Stimulated activated CD8-positive, alpha-beta memory T cell treated with anti-CD3 and anti-CD28 coated beads, Interleukin-2, amount 100 ng/mL, for 48 hours (primary cell): ENCODE data around the gene CEACAM16.
"Not testable (repeated sequence)": the region's sequence is repeated elsewhere in the genome, so short reads cannot be mapped to it uniquely, and the experiment has no call there.

Source experiments
- DNase-seq, 2 donors: peaks; one replicate each; pipeline ENCODE4 v3.0.0-alpha.2; 2020; ENCODE audit warnings: low read depth in 2 of 2

Gene CEACAM16

DNA sequence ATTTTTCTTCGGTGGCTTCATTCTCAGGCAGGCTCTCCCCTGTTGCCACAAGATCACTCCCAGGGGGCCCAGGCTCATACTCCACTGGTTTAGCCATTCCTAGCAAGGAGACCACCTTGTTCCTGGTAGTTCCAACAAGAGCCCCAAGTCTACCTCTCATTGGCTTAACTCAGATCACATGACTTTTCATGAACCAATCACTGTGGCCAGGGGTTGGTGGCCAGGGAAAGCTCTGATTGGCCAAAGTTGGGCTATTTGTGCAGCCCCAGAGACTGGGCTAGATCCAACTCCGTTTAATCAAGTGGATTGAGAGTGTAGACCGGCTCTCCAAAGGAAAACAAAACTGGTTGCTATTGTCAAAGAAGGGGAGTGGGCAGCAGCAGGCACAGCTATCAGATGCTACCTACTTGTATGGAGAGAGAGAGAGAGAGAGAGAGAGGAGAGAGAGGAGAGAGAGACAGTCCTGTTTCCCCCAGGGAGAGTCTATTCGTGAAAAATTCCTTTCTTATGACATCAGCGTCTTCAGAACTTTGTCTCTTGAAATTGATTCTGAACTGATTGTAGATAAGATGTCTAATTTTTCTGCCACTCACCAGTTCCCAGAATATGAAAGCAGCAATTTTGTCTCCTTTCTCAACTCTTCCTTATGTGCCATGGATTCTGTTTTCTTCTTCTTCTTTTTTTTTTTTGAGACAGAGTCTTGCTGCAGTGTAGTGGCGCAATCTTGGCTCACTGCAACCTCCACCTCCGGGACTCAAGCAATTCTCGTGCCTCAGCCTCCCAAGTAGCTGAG lies 21.7 kb upstream of the CEACAM16 start:
- no peak for DNase-seq

DNA sequence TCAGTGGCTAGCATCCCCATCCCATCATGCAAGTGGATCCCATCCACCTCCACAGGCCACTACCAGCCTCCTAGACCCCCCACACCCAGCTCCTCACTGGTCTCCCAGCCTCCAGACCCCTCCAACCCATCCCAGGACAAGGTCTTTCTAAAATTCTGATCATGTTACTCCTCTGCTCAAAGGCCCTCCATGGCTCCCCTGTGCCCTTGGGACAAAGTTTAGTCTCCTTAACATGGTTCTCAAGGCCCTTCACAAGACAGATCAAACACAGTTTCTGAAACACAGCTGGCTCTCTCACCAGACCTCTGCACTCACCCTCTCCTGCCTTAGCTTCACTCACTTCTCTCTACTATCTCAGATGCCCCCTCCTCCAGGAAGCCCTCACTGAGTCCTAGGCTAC lies 18.4 kb upstream of the CEACAM16 start:
- DNase-seq = no peak

DNA sequence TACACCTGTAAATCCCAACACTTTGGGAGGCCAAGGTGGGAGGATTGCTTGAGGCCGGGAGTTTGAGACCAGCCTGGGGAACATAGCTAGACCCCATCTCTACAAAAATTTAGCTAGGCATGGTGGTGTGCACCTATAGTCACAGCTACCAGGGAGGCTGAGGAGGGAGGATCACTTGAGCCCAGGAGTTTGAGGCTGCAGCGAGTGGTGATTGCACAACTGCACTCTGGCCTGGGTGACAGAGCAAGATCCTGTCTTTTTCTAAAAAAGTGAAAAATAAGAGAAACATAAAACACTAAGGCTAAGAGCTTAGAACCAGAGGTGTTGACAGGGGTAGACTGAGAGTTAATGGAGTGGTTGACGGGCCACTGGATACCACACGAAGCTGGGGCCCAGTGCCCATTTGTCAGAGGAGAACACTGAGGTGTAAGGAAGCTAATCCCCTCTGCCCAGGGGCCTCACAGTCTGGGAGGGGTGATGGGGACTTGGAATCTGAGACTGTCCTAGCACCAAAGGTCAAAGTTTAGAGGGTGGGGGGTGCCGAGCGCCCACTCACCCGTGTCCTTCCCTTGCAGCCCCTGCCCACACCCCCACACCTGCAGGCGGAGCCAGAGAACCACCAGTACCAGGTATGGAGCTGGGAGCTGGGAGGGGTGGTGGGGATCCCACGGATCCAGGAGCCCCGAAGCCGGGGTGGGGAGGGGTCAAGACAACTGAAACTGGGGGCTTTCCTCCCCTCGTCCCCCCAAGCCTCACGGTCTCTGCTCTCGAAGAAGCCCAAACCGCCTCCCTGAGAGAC lies 16.8 kb upstream of the CEACAM16 start:
- no peak for DNase-seq

DNA sequence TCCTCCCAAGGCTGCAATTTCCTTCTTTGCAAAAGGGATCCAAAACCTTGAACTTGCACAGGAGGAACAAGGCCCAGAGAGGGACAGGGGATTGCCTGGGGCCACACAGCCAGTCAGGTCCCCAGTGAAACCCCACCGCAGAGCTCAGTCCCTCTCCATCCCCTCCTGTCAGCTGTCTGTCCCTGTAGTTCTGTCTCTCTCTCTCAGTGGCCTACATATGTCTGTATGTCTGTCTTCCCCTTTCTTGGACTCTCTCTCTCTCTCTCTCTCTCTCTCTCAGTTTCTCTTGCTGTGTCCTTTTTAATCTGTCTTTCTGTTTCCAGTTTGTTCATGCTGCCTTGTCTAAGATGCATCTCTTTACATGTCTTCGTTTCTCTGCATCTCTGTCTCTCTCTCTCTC lies 16.1 kb upstream of the CEACAM16 start:
- no peak for DNase-seq

DNA sequence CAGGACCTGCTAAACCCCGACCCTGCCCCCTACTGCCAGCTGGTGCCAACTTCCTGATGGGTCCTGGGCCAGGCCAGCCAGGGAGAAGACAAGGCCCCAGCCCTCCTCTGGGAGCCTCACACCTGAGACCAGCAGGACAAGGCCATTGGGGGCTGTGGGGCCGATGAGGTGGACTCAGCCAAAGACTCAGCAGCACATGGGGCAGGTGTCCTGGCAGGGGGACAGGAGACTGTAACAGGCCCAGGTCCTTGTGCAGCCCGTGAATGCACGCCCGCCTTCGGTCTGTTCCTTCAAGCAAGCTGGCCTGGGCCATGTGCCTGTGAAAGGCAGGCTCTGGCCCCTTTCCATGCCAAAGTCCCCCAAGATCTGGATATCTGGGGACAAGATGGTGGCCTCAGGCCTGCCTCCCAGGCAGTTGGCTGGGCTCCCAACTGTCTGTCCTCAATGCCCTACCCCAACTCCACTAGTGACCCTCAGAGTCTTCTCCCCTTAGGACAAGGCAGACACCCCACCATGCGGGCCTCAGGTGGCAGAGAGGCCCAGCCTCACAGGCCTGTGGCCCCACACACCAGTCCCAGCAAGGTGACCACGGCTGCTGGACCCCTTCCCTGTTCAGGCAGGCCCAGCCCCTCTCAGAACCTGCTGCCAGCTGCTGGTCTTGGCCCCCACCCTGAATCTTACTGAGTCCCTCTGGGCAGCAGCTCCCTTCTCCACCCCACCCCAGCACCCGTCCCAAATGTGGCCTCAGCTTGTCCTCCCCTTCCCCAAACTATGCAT lies 15.3 kb upstream of the CEACAM16 start:
- no peak for DNase-seq

DNA sequence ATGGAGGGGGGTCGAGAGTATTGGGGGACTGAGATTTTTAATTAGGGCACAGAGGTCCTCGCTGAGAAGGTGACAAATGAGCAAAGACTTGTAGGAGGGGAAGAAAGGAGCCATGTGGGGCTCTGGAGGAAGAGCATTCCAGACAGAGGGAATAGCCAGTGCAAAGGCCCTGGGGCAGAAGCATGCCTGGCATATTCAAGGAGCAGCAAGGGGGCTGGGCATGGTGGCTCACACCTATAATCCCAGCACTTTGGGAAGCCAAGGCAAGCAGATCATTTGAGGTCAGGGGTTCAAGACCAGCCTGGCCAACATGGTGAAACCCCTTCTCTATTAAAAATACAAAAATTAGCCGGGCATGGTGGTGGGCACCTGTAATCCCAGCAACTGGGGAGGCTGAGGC lies 14.6 kb upstream of the CEACAM16 start:
- not testable (repeated sequence) for DNase-seq

DNA sequence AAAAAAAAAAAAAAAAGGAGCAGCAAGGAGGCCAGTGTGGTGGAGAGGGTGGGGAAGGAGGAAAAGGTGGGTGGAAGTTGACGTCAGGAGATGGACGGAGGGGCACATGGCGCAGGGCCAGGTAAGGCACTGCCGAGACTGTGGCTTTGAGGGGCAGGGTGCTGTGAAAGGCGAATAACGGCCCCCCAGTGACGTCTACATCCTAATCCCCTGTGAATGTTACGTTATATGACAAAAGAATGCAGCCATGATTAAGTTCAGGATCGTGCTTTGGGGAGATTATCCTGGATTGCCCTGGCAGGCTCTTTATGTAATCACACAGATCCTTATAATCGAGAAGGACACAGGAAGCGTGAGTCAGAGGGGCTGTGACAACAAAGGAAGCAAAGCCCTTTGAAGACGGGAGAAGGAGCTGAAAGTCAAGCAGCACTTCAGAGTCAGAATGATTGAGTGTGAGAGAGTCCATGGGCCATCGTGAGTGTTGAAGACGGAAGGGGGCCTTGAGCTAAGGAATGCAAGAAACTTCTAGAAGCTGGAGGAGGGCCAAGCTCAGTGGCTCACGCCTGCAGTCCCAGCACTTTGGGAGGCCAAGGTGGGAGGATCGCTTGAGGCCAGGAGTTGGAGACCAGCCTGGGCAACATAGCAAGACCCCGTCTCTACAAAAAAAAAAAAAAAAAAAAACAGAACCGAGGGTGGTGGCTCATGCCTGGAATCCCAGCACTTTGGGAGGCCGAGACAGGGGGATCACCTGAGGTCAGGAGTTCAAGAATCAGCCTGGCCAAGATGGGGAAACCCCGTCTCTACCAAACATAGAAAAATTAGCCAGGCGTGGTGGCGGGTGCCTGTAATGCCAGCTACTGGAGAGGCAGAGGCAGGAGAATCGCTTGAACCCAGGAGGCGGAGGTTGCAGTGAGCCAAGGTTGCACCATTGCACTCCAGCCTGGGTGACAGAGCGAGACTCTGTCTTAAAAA lies 13.8 kb upstream of the CEACAM16 start:
- no peak for DNase-seq

DNA sequence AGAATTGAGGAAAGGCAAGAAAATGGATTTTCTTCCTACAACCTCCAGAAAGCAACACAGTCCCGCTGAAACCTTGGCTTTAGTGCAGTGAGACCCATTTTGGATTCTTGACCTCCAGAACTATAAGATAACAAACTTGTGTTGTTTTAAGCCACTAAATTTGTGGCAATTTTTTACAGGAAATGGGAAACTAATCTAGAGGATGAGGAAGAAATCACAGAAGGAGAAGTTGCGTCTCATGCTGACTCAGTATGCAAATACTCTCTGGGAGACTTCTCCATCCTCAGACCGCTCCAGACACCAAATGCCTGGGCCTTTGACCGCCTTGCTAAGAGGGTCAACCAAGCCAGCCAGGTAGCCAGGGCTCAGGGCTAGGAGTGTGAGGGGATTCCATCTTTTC lies 13.1 kb upstream of the CEACAM16 start:
- no peak for DNase-seq

DNA sequence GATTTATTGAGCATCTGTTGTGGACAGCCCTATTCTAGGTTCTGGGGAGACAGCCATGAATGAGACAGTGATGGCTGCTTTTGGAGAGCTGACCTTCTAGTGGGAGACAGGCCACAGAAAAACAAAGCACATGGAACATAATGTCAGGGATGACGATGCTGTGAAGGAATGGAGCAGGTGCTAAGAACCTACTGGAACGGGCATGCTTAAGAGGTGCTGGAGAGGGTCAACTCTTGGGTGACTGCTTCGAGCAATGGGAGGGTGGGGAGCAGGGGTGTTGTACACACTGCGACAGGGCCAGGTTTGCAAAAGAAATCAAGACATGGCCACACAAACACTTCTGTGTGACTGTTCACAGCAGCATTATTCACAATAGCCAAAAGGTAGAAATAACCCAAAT lies 12.1 kb upstream of the CEACAM16 start:
- no peak for DNase-seq

DNA sequence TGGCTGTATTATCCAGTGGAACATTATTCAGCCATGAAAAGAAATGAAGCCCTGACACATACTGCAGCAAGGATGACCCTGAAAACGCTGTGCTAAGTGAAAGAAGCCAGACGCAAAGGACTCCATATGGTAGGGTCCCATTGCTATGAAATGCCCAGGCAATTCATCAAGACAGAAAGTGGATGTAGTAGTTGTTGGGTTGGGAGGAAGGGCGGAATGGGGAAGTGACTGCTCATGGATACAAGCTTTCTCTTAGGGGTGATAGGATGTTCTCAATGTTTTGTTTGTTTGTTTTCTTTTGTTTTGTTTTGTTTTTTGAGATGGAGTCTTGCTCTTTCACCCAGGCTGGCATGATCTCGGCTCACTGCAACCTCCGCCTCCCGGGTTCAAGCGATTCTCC lies 11.1 kb upstream of the CEACAM16 start:
- no peak for DNase-seq

DNA sequence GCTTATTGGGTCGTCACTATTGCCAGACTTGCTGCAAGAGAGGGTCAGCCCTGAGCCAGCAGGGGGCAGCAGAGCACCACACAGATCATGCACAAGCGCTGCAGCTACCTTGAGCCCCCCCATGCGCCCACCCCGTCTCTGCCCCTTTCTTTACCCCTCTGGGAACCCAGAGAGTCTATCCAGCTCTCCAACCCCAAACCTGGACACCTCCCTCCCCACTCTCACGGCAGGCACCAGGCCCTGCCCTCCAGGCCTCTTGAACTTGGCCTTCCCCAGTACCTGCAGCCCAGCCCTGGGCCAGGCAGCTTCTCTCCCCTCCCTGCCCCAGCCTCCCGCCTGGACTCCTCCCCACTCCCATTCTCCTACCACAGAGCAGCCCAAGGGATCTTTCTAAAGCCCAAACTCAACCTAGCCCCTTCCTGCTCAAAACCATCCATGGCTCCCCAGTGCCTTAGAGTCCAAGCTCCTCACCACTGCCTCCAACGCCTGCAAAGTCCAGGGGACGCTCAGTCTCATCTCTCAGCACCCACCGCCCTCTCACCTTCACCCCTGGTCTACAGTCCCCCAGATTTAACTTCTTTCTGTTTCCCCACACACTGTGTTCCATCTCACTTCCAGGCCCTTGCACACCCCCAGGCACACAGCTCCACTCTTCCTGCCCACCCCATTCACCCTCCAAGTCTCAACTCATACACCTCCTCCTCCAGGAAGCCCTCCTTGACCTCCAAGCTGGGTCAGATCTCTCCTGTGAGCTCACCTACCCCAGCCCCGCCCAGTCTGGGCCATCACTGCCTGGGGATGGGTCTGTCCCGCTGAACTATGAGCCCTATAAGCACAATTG lies 9.4 kb upstream of the CEACAM16 start:
- DNase-seq = peak; percentile 73 to 83

DNA sequence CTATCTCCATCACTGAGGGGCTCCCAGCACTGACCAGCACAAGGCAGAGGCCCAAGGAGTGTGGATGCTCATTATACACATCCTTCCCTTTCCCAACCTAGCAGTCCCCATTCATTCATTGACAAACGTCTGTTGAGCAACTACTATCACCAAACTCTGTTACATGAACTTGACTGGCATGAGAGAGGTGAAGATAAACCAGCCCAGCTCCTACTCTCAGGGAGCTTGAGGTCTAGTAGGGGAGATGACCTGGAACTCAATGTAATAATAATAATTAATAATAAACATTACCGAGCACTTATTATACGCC lies 8.9 kb upstream of the CEACAM16 start:
- no peak for DNase-seq

DNA sequence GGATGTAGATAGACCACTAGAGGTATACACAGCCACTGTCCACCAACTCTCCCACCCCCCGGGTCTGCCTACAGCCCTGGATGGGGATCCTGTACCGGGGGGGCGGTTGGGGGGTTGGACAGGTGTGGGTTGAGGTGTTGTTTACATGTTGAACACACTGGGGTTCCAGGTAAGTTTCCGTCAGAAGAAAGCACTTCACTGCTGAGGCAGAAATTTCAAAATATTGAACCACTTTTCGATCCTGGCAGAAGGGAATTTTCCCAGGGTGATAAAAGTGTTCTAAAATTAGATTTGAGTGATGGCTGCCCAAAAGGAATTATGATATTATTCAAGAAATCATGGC lies 6.6 kb upstream of the CEACAM16 start:
- DNase-seq = no peak

DNA sequence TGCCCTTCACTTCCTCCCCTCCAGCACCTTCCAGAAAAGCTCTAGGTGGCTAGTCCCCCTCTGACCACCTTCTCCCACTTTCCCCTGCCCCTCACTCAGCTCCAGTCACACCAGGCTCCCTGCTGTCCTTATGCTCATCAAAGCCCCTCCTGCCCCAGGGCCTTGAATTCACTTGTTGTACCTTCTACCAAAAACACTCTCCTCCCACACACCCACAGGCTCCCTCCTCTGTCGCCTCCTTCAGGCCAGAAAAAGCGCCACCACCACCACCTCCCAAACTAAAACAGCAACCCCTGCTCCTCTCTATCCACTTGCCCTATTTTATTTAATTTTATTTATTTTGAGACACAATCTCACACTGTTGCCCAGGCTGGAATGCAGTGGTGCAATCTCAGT lies 4.8 kb upstream of the CEACAM16 start:
- DNase-seq = peak in 1 of 2 donors; percentile 23

DNA sequence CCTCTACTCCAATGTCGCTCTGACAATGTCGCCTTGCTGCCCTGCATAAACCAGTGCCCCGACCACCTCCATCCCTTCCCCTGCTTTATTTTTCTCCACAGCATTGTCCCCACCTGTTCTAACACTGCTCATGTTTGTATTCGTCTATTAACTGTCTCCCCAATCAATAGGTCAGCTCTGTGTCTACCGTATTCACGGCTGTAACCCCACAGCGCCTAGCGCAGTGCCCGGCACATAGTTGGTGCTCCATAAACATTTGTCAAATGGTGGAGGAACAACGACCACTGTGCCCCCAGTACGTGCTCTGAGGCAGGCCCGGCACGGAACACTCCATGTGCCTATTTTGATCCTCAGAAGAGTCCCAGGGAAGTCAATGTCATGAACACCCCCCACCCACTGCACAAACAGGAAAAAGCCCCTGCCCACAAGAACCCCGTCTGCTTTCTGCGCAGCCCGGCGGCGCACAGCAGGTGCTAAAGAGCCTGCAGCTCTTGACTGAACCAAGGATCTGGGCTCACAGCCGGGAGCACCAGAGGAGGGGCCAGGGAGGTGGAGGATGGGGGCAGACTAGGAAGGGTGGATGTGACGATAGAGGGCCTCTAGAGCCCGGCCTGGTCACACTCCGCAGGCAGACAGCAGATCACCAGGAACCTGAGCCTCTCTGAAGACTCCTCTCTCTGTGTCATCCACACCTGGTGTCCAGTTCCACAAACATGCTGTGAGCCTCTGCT lies 1.8 kb upstream of the CEACAM16 start:
- DNase-seq = no peak

DNA sequence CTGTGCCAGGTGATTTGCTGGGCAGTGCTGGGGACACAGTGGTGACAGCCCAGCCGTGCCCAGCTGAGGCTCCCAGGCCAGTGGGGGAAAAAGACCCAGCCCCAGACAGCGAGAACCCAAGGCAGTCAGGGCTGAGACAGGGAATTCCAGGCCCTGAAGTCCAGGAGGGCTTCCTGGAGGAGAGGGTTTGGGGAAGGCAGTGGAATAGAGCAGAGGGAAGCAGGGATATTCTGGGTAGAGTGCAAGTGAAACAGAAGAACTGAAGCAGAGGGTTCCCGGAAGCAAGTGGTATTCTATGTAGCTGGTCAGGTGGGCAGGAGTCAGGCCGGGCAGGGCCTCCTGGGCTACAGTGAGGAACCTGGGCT lies 1.3 kb upstream of the CEACAM16 start:
- no peak for DNase-seq

DNA sequence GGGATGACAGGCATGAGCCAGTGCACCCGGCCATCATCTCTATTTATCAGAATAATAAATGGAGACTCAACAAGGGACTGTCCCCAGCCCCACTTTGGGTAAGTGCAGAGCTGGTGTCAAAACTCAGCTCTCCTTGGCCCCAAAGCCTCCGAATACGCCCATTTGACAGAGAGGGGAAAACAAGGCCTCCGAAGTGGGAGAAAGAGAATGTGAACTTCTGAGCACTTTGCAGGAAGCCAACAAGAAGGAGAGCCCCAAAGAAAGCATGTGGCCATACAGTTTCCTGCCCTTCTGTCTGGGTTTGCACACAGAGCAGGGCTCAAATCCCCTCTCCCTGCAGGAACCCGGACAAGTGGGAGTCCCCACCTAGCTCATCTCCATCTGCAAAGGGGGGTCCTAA lies 1.6 kb downstream of the CEACAM16 start:
- no peak for DNase-seq

DNA sequence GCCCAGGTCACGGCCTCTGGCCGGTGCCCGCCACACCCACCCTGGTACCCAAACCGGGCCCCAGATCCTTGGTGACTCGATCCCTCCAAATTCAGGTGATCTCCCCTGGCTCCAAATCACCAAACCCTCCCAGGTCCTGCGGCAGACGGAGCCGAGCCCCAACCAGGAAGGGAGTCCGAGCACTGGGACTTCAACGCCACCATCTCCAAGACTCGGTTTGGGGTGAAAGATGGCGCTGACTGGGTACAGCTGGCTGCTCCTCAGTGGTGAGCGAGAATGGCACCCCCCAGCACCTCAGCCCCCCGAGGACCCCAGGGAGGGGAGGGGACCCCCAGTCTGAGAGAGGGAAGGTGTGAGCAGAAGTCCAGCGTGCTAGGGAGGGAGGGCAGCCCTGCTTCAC lies 2.3 kb downstream of the CEACAM16 start:
- no peak for DNase-seq

DNA sequence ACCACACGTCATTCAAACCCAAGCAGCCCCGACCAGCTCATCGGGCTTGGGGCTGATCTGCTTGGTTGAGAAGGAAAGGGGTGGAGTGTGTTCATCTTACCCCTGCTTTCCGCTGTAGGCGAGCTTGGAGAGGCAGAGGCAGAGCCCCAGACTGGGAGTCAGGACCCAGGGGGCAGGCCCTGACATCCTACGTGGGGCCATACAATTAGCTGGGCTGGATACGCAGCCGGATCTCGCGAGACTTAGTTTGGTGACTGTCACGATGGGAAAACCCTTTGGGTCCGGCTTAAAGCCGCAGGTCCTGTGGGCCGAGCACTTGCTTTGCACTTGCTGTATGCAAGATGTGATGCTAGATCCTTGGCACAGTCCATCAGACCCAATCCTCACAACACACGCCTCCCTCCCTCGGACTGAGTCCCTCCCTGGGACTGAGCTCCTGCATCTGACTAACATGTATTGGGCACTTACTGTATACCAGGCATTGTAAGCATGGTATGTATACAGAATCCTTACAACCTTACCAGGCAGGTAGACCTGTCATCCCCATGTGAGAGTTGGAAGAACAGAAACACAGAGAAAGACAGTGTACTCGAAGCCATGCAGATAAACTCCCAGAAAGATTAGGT lies 3.7 kb downstream of the CEACAM16 start:
- DNase-seq = no peak
